GM10266 (cell line): ENCODE results near the gene SERINC2.
"Not testable (repeated sequence)": the region's sequence is repeated elsewhere in the genome, so short reads cannot be mapped to it uniquely, and the experiment has no call there.

Source experiments
- DNase-seq: peaks from one replicate; pipeline ENCODE4 v3.0.0; 2012; ENCODE audit errors: extremely low spot score
- CTCF ChIP-seq: IDR thresholded peaks from 2 replicates; pipeline ENCODE4 v1.5.1; 2012; ENCODE audit warnings: mild to moderate bottlenecking, low read depth; ENCODE audit not compliant: control insufficient read depth, insufficient read depth; ENCODE audit errors: missing control alignments

SERINC2 gene

DNA sequence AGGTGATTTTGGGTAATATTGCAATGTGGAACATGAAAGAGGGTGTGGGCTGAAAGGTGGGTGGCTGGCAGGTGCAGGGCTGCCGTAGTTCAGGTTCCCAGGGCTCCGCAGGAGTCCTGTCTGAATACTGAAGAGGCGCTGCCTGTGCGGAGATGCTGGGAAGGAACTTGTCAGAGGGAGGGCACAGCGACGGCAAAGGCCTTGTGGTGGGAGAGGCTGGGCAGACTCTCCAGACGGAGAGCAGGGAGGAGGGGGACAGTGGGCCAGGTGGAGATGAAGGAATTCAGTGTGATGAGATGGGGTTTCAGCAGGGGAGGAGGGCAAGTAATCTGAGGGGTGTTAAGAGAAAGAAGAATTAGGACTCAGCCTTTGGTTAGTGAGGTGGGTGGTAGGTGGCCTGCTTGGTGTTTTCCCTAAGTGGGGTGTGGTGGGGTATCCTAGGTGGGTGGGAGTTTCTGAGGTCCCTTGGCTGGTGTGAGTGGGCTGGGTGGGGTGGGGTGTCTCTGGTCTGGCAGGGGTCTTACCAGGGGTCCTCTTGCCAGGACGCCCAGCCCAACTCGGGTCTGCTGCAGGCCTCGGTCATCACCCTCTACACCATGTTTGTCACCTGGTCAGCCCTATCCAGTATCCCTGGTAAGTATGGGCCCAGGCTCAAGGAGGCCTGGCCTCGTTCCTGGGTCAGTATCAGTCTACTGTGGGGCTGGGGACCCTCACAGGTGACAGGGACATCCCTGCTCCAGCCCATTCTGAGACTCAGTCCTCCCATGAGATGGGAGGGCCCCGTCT is 15.6 kb downstream of the SERINC2 start:
- DNase-seq: no peak
- no peak for TF ChIP-seq CTCF

GRCh38 chr1:31429583-31429982 is 16.6 kb downstream of the SERINC2 start:
- no peak for TF ChIP-seq CTCF
- no peak for DNase-seq

DNA sequence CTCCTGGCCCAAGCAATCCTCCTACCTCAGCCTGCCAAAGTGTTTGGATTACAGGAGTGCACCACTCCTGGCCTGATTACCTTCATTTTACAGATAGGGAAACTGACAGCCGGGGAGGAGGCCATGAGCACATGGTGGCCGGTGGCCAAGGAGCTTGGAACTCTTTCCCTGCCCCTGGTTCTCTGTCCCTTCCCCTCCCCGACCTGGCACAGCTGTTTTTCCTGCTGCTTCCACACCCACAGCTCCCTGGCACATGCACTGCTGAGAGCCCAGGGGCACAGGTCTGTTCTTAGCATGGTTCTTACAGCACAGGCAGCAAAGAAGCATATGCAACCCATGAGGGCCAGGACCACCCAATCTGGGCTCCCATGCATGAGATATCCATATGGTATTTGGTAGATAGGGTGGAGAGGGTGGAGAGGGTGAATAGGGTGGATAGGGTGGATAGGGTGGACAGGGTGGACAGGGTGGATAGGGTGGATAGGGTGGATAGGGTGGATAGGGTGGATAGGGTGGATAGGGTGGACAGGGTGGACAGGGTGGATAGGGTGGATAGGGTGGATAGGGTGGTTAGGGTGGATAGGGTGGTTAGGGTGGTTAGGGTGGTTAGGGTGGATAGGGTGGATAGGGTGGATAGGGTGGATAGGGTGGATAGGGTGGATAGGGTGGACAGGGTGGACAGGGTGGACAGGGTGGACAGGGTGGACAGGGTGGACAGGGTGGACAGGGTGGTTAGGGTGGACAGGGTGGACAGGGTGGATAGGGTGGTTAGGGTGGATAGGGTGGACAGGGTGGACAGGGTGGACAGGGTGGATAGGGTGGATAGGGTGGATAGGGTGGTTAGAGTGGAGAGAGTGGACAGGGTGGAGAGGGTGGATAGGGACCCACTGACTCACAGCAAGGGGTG is 18.6 kb downstream of the SERINC2 start:
- not testable (repeated sequence) for DNase-seq

- DNase-seq: no peak
- no peak for TF ChIP-seq CTCF
Measured at GRCh38 chr1:31432592-31433395, 19.8 kb downstream of the SERINC2 start.

DNA sequence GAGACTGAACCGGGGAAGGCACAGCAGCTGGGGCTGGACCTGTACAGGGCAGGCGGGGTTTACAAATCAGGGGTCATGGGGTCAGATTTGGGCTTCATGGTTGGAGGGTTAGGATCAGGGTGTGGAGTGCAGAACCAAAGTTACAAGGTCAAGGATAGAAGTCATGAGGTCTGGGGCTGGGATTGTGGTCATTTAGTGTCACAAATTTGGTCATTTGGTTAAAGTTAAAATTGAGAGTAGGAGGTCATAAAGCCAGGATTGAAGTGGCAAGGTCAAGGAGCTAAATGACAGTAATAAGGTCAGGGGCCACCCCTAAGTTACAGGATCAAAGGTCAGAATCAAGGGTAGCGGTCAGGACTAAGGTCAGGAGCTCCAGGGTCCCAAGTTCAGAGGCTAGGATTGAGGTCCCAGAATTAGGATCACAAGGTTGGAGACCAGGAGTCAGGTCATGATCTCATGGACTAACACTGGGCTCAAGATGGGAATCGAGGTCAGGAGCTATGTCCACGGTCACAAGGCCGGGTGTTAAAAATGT is 20.4 kb downstream of the SERINC2 start:
- TF ChIP-seq CTCF: no peak
- DNase-seq: no peak

GRCh38 chr1:31434101-31434871 is 21.3 kb downstream of the SERINC2 start:
- no peak for DNase-seq
- TF ChIP-seq CTCF: no peak

GRCh38 chr1:31434979-31435378 is 22.0 kb downstream of the SERINC2 start:
- no peak for TF ChIP-seq CTCF
- DNase-seq: no peak
